CD4-positive, alpha-beta T cell treated with Interleukin-17A for 4 hours (primary cell): ENCODE data around the gene PARP8.

ENCODE experiments used
- DNase-seq: peaks from one replicate; pipeline ENCODE4 v3.0.0-alpha.2; 2020; ENCODE audit warnings: mixed read lengths

The PARP8 gene

DNA sequence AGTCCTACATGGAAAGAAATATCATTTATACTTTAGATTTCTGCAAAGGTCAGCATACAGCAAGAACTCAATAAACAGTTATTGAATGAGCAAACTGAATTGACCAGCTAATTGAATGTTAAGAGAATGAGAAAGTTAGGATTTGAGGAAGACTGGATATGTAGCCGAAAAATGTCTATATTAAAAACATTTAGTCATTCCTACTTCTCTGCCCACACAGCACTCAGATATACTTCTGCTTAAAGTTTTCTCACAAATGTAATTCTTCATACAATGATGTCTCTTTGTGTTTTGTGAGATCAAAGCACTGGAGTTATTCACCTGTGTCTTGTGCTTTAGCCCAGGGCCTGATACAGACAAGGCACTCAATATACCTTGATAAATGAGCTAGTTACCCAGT lies 188.6 kb downstream of the PARP8 start:
- no peak for DNase-seq

DNA sequence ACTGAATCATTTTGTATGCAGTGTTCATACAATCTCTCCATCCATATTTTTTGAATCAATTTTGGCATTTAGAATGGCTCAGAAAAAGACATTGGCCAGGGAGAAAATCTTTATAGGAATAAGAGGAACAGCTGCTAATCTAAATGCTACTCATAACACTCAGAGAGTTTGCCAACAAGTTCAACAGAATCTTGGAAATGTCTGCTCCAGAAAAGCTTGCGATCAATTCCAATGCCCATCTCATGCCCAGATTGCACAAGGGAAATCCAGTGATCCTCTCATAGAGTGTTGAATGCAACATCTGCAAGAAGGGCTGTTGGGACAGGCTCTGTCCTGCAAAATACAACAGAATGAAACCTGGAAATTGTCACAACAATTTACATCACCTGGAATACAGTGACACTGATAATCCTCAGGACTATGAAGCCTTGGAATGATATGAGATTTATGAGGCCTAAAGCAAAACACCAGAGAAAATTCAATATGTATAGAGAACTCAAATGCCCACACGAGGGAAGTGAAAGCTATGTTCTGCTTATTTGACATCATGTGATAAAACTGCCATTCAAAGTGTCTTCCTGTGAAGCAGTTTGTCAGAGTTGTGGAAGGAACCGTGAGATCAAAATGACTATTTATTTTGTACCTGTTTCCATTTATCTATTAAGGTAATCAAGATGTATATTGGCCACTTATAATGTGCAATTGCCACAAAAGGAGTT lies 190.1 kb downstream of the PARP8 start:
- no peak for DNase-seq

DNA sequence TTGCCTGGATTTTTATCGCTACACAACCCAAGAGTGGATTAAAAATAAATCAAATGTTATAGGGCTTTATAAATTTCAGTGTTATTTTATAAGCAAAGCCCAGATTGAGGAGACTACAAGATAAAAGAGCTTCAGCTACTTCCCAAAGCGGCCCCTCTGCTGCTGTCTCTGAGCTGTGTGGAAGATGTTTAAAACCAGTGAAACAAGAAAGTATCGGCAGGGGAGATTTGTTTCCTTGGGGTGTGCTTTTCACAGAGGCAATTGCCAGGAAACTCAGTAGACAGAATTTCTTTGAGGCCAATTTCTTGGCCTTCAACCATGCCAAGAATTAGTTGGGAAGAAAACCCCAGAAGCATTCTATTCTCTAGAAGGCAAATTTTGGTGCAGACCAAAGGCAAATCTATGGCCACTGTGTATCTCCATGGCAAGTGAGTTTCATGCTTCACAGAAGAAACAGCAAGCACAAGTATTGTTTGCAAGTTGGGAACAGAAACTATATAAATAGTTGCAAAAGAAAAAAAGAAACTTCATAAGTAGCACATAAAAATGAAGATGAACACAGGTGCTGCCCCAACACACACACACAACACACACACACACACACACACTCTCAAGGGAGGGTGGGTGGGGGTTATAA lies 197.2 kb downstream of the PARP8 start:
- no peak for DNase-seq

DNA sequence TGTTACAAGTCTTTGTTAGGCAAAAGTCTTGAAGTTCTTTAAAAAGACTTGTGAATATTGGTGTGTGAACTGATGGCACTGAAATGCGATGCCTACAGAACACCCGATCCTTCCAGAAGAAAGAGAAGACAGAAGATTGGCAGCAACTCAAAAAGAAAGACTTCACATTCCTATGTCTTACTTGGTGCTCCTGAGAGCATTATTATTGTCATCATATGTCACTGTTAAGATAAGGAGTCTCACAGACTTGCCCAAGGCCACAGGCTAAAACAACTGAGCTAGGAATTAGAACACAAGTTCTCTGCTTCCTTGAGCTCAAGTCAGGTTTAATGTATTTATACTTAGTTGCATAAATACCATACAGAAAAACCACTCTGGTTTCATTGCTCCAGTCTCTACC lies 198.0 kb downstream of the PARP8 start:
- DNase-seq = no peak

DNA sequence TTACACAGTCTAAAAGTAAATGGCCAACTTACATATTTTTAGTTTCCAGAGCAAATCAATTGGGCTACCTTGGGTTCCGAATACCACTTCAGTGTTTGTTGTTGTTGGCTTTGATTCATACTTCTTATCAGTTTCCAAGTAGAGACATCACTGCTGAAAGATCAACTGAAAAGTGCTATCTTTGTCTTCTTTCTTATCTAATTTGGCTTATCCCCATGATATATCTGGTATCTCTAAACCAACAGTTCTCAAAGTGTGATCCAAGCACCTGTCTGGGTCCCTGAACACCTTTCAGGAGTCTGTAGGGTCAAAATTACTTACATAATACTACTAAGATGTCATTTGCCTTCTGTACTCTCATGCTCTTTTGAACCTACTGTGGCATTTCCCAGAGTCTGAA lies 200.0 kb downstream of the PARP8 start:
- DNase-seq = no peak

DNA sequence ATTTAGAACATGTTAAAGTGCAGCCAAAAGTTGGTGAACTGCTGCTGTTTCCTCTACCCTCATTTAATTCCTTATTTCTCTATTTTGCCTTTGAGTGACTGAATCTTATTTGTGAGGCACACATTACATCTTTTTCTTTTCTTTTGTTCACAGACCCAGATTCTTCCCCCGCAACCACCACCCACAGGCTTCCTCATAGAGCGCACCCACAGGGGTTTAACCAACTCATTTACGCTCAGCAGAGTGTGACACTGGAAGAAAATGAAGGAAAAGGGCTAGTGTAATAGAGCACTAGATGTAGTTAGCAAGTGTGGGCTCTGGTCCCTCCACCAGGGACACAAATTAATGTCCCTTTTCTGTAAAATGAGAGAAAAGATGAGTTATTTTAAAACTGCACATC lies 200.7 kb downstream of the PARP8 start:
- DNase-seq = no peak

DNA sequence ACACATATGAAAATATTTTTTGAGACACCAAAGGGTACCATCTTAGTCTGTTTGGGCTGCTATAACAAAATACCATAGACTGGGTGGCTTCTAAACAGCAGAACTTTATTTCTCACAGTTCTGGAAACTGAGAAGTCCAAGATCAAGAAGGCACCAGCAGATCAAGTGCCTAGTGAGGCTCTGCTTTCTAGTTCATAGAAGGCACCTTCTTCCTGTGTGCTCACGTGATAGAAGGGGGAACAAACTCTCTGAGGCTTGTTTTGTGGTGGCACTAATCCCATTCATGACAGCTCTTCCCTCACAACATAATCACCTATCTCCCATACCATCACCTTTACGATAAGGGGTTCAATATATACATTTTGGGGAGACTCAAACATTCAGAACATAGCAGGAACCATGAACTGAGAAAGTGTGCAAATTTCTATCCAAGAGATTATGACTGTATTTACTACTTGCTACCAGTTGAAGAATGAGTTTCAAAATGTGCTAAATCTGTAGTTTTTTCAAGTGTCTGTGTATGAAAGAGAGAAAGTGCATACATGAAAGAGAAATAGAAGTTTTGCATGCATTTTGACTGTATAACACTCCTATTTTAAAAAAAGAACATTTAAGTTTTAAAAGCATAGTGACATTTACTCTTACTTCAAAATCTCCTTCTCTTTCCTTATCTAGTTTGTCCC lies 207.3 kb downstream of the PARP8 start:
- DNase-seq = no peak

DNA sequence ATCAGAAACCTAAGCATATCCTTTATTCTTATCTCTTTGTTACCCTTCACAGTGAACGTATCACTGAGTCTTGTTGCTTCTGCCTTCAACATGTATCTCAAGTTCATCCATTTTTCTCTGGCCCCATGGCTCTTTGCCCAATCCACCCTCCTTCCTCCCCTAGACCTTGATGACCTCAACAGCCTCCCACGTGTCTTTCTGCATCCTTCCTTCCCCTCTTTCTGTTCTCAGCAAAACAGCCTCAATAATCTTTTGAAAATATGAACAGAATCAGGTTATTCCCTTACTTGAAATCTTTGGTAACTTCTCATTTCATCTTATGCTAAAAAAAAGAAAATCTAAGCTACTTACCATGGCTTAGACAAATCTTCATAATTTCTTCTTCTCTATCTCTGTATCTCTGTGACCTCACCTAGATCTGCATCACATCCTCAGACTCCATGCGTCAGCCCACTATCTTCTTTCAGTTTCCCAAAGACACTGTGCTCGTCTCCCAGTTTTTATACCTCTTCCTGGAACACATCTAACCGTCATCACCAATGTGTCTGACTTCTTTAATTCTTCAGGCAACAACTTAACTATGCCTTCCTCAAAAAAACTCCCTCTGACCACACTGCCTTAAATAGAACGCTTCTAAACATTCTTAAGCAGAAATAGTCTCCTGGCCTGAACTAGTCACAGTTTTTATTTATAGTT lies 208.0 kb downstream of the PARP8 start:
- no peak for DNase-seq

DNA sequence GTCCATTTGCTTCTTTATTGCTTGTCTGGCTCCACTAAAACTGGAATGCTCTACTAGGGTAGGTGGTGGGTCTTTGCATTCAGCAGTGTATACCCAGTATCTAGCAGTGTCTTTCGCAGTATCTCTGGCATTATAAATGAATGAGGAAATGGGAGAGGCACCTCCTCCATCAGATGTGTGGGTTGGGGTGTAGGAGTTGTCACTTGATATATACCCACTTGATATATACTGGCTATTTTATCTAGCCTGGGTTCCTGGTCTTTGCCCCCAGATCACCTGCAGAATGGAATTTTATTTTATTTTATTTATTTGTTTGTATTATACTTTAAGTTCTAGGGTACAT lies 208.5 kb downstream of the PARP8 start:
- DNase-seq = no peak

DNA sequence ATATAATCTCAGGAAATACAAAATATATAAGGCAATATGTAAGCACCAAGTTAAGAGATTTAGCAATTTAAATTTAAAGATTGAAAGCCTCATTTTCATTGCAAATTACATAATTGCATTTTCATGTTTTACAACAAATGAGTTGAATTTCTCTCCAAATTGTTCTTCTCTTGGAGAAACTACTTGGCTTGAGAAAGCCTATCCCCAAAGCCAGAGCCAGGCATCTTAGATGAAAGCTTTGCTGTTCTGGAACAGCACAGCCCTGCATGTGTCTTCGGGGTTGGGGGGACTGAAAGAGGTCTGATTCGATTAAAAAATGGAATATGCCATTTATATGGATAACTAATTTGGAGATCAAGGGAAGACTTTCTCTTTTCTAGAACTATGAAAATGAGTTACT lies 212.0 kb downstream of the PARP8 start:
- DNase-seq = no peak

DNA sequence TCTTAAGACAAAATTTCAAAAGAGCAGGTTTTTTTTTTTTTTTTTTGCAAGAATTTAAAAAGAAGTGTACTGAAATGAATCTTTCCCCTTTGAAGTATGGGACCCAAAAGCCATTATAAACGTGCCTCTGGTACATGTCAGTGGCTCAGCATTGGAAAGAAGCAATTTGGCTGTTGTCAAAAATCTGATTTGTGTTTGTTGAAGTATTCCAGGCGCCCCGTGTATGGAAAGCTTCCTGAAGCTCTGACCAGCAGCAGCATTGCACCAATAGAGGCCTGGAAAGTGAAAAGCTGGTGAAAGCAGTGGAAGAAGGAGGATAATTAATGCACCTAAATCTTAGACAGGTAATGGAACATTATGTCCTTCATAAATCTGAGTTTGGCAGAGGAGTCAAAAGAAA lies 215.0 kb downstream of the PARP8 start:
- DNase-seq = no peak

DNA sequence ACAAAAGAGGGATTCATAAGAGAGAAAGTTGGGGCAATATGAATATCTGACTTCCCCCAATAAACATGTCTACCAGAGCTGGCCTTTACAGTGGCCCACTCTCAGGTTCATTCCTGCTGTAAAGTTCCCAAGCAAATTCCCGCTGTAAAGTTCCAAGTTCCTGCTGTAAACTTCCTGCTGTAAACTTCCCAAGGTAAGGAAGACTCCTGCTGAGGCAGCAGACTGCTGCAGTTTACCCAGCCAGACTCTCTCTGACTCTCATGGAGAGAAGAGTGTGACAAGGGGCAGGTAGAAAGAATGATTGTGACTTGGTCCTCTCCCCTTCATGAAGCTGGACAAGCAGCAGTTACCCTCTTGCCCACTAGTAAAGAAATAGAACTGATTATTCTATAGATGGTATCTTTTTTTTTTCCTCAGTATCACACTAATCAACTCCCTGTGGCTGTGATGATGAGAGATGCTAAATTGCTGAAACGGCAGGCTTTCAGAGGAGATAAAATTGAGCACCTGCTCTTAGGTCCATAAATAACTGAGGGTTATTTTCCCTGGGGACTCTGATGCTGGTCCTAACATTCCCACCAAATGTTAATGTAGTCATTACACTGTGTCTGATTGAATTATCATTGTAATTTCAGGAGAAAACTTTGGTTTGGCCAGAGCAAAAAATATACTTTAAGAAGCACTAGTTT lies 220.4 kb downstream of the PARP8 start:
- DNase-seq = no peak

DNA sequence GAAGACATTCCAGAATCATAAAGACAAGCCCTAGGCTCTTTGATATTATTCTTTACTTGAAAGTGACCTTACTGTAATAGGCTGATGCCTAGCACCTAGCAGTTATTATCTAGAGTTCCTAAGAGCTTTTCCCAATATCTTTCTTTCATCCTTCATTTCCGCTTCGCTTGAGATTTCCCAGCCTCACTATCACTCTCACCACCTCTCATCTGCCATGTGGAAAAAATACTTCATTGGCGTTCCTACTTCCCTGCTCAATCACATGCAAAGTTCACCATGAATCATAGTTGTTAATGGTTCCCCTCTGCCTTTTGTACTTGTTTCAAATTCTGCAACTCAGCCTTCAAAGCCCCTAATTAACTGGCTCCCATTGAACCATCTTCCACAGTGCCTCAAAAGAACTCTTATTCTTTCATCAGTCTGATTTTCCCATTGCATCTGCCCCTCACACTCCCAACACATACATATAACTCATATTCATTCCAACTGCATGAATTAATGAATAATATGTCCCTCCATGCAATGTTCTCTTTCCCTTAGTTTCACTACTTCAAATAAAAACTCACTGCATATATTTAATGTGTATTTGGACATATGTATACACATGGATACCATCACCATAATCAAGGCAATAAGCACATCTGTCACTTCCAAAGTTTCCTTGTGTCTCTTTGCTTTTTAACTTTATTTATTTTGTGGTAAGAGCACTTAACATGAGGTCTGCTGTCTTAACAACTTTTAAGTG lies 221.6 kb downstream of the PARP8 start:
- DNase-seq = no peak

DNA sequence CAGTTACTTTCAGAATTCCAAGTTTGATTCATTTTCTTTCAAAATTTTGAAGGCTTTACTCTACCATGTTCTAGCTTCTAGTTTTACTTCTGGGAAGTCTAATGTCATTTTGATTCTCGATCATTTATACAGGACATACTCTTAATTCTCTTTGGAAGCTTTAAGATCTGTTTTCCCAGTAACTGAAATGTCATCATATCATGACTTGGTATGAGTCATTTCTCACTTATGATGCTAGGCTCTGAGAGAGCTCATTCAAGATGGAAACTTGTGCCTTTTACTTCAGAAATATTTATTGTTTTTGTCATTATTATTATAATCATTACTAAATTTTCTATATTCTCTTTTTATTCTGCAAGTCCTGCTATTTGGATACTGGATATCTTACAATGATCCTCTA lies 222.3 kb downstream of the PARP8 start:
- DNase-seq = no peak

DNA sequence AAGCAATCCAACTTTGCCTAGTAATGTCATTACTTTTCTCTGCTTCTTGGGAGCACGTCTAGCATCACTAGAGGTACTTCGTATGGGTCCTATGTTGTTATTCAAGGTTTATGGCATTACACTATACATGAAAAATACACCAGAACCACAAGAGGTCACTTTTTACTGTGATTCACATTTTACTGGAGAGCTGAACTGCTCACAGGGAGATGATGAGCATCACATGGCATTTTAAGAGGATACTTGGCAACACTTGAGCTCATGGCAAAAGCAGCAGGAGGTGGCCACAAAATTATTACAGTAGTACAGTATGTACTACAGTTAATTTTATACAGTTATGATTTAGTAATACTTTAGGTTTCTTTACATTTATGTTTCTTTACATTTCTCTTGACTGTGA lies 223.4 kb downstream of the PARP8 start:
- DNase-seq = no peak
